H9 (cell line): ENCODE measurements around the gene LAMA3. TPM values are rescaled to one million over a fixed set of nuclear protein-coding genes. Genes with fewer than 3 reads are reported as not detected.

Experiments used
- DNase-seq: peaks from one replicate; pipeline ENCODE4 v3.0.0-alpha.2; 2017
- H2AFZ ChIP-seq: one replicate; pipeline ENCODE4 v1.6.1; 2013; ENCODE audit warnings: mild to moderate bottlenecking, low read length, control low read depth, moderate library complexity
- H2AK5ac ChIP-seq: 2 replicates; pipeline ENCODE4 v1.6.1; 2013; ENCODE audit warnings: low read length, control low read depth, mixed read lengths; ENCODE audit not compliant: insufficient read length
- H2BK120ac ChIP-seq: one replicate; pipeline ENCODE4 v1.6.1; 2013; ENCODE audit warnings: low read depth, mild to moderate bottlenecking, low read length, control low read depth, inconsistent platforms; ENCODE audit not compliant: poor library complexity, severe bottlenecking
- H2BK12ac ChIP-seq: 2 replicates; pipeline ENCODE4 v1.6.1; 2013; ENCODE audit warnings: low read length, control low read depth, mixed read lengths, low read depth; ENCODE audit not compliant: insufficient read length
- H2BK15ac ChIP-seq: 2 replicates; pipeline ENCODE4 v1.6.1; 2013; ENCODE audit warnings: low read depth, low read length, control low read depth
- H2BK20ac ChIP-seq: one replicate; pipeline ENCODE4 v1.6.1; 2013; ENCODE audit warnings: low read depth, mild to moderate bottlenecking, low read length, control low read depth, inconsistent platforms; ENCODE audit not compliant: poor library complexity, severe bottlenecking
- H2BK5ac ChIP-seq: 2 replicates; pipeline ENCODE4 v1.6.1; 2013; ENCODE audit warnings: low read length, control low read depth, mixed read lengths; ENCODE audit not compliant: insufficient read length
- H3K14ac ChIP-seq: 2 replicates; pipeline ENCODE4 v1.6.1; 2013; ENCODE audit warnings: low read length, control low read depth; ENCODE audit not compliant: insufficient read depth
- H3K18ac ChIP-seq: 2 replicates; pipeline ENCODE4 v1.6.1; 2013; ENCODE audit warnings: low read depth, mild to moderate bottlenecking, mixed read lengths, low read length, control low read depth; ENCODE audit not compliant: insufficient read length
- H3K23ac ChIP-seq: 2 replicates; pipeline ENCODE4 v1.6.1; 2013; ENCODE audit warnings: low read length, control low read depth, mixed read lengths, low read depth; ENCODE audit not compliant: insufficient read length
- H3K23me2 ChIP-seq: 2 replicates; pipeline ENCODE4 v1.6.1; 2013; ENCODE audit warnings: low read depth, mild to moderate bottlenecking, mixed read lengths, low read length, control low read depth; ENCODE audit not compliant: insufficient read length, poor library complexity, severe bottlenecking
- H3K27ac ChIP-seq: 2 replicates; pipeline ENCODE4 v1.5.1; 2013; ENCODE audit warnings: low read length, control low read depth, mixed read lengths, low read depth; ENCODE audit not compliant: insufficient read length
- H3K27me3 ChIP-seq: 2 replicates; pipeline ENCODE4 v1.6.1; 2013; ENCODE audit warnings: low read length, control low read depth, inconsistent platforms; ENCODE audit not compliant: insufficient read depth
- H3K4ac ChIP-seq: 2 replicates; pipeline ENCODE4 v1.6.1; 2013; ENCODE audit warnings: low read depth, mild to moderate bottlenecking, control low read depth, inconsistent platforms, low read length, moderate library complexity
- H3K4me1 ChIP-seq: 2 replicates; pipeline ENCODE4 v1.6.1; 2013; ENCODE audit warnings: low read length, control low read depth, inconsistent platforms; ENCODE audit not compliant: insufficient read depth
- H3K4me2 ChIP-seq: 2 replicates; pipeline ENCODE4 v1.6.1; 2013; ENCODE audit warnings: low read length, control low read depth, mixed read lengths; ENCODE audit not compliant: insufficient read length, insufficient read depth
- H3K56ac ChIP-seq: 2 replicates; pipeline ENCODE4 v1.6.1; 2013; ENCODE audit warnings: low read depth, mild to moderate bottlenecking, mixed read lengths, low read length, control low read depth; ENCODE audit not compliant: insufficient read length
- H3K79me1 ChIP-seq: 2 replicates; pipeline ENCODE4 v1.6.1; 2013; ENCODE audit warnings: low read depth, mild to moderate bottlenecking, moderate library complexity, low read length, control low read depth, inconsistent platforms; ENCODE audit not compliant: insufficient read depth, poor library complexity, severe bottlenecking
- H3K79me2 ChIP-seq: 2 replicates; pipeline ENCODE4 v1.6.1; 2013; ENCODE audit warnings: low read length, control low read depth, inconsistent platforms; ENCODE audit not compliant: insufficient read depth
- H3K9ac ChIP-seq: 2 replicates; pipeline ENCODE4 v1.6.1; 2013; ENCODE audit warnings: low read length, control low read depth, mixed read lengths; ENCODE audit not compliant: insufficient read length; ENCODE audit errors: extremely low read depth
- H3K9me3 ChIP-seq: one replicate; pipeline ENCODE4 v1.6.1; 2013; ENCODE audit warnings: low read depth, low read length, inconsistent platforms; ENCODE audit not compliant: control insufficient read depth
- H3T11ph ChIP-seq: one replicate; pipeline ENCODE4 v1.6.1; 2013; ENCODE audit warnings: mild to moderate bottlenecking, low read length, control low read depth, inconsistent platforms
- H4K20me1 ChIP-seq: one replicate; pipeline ENCODE4 v1.6.1; 2013; ENCODE audit not compliant: control insufficient read depth, insufficient read length, insufficient read depth
- H4K5ac ChIP-seq: 2 replicates; pipeline ENCODE4 v1.6.1; 2013; ENCODE audit warnings: low read depth, mild to moderate bottlenecking, mixed read lengths, low read length, control low read depth; ENCODE audit not compliant: insufficient read length
- H4K8ac ChIP-seq: replicated peaks from 2 replicates; pipeline ENCODE4 v1.6.1; 2013; ENCODE audit warnings: low read length, control low read depth, mixed read lengths, low read depth; ENCODE audit not compliant: insufficient read length
- H4K91ac ChIP-seq: 2 replicates; pipeline ENCODE4 v1.6.1; 2013; ENCODE audit warnings: low read depth, mild to moderate bottlenecking, moderate library complexity, mixed read lengths, low read length, control low read depth; ENCODE audit not compliant: insufficient read length
- H3K27ac Mint-ChIP-seq, 3 experiments: 2 replicates in 2 of 3; 3 replicates in 1 of 3; pipeline ENCODE4 v1.8.0; 2020 to 2021; ENCODE audit warnings: mixed read lengths in 3 of 3, mild to moderate bottlenecking in 1 of 3, moderate library complexity in 1 of 3
- H3K27me3 Mint-ChIP-seq: 2 replicates; pipeline ENCODE4 v1.8.0; 2021; ENCODE audit warnings: low read depth, mild to moderate bottlenecking, moderate library complexity, mixed read lengths
- H3K36me3 Mint-ChIP-seq, 3 experiments: 2 replicates in 2 of 3; 3 replicates in 1 of 3; pipeline ENCODE4 v1.8.0; 2020 to 2021; ENCODE audit warnings: low read depth in 3 of 3, mixed read lengths in 3 of 3; ENCODE audit not compliant: insufficient read depth in 1 of 3
- H3K4me1 Mint-ChIP-seq, 2 experiments: 2 replicates each; pipeline ENCODE4 v1.8.0; 2020; ENCODE audit warnings: mixed read lengths in 2 of 2
- H3K4me3 Mint-ChIP-seq, 2 experiments: 2 replicates in 1 of 2; 3 replicates in 1 of 2; pipeline ENCODE4 v1.8.0; 2020 to 2021; ENCODE audit warnings: mild to moderate bottlenecking in 2 of 2, mixed read lengths in 2 of 2, moderate library complexity in 1 of 2
- H3K9me3 Mint-ChIP-seq, 2 experiments: 2 replicates in 1 of 2; 3 replicates in 1 of 2; pipeline ENCODE4 v1.8.0; 2020; ENCODE audit warnings: mild to moderate bottlenecking in 2 of 2, mixed read lengths in 2 of 2, moderate library complexity in 1 of 2
- CTCF ChIP-seq: fragments of 200-600 bp; sonication (generic); conservative IDR thresholded peaks from 3 replicates; pipeline ENCODE4 v1.8.0; 2021; ENCODE audit warnings: antibody characterized with exemption, mild to moderate bottlenecking
- WGBS: extraction: QIAGEN DNeasy Blood & Tissue Kit; methylation state at CpG from one replicate; pipeline ENCODE4 v1.1.7; 2013; ENCODE audit warnings: missing lambda C conversion rate, low lambda C conversion rate, mixed read lengths; ENCODE audit not compliant: insufficient read length; ENCODE audit errors: extremely low coverage; 5-methylcytosine and 5-hydroxymethylcytosine counted together
- total RNA-seq: library from RNA; stranded (reverse); gene quantifications from 2 replicates; pipeline ENCODE4 v1.2.1, GENCODE V29; 2021

LAMA3 gene
- total RNA-seq, 1 experiment from 2014 or later = 0.33 TPM

DNA sequence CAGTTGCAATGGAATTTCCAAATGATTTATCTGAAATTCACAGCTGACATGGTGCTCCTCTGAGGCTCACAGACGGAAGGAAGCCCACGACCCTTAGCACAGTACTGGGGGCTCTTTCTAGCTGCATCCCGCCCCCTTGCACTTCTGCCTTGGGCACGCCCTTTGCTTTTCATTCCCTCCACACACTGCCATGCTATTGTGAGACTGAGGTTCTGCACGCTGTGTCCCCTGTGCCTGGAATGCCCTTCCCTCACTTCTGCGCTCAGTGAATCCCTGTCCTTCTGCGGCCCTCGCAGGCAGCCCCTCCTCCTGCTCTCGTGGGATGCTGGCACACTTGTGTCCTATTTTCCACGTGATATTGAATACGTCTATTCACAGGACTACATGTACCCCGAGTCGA is 189.9 kb downstream of the LAMA3 start:
- Histone ChIP-seq H3K4me1 (no peaks in the 10 kb centered on the region; the same call in 1 of the 2 replicates), H3K27me3 (no peaks in the 10 kb centered on the region), H3K27ac (no peak overlapping the region), H3K9ac (no peak overlapping the region), H2BK12ac (no peak overlapping the region), H3K18ac (no peak overlapping the region), H3K79me2 (no peaks in the 10 kb centered on the region), H2BK20ac (no peak overlapping the region), H3K4me2 (no peak overlapping the region), H2AFZ (no peak overlapping the region), H3K56ac (no peak overlapping the region), H3T11ph (no peak overlapping the region), H2BK15ac (no peak overlapping the region), H4K91ac (no peak overlapping the region), H2BK5ac (no peak overlapping the region), H3K23me2 (no peaks in the 10 kb centered on the region), H4K8ac (no peak overlapping the region), H2AK5ac (no peak overlapping the region), H3K4ac (no peak overlapping the region), H3K14ac (no peak overlapping the region), H4K20me1 (no peaks in the 10 kb centered on the region), H4K5ac (no peak overlapping the region), H3K23ac (no peak overlapping the region), H3K79me1 (no peaks in the 10 kb centered on the region), H3K9me3 (no peaks in the 10 kb centered on the region), H2BK120ac (no peak overlapping the region)
- H3K4me1 Mint-ChIP-seq = peaks cover 5 to 19% of the 10 kb centered on the region in 2 experiments; a peak in 3 of 4 replicates
- TF ChIP-seq CTCF = no peak
- H3K9me3 Mint-ChIP-seq = no peaks in the 10 kb centered on the region
- no peak overlapping the region for H3K4me3 Mint-ChIP-seq
- no peak overlapping the region; a peak in 1 of 7 replicates for H3K27ac Mint-ChIP-seq
- H3K36me3 Mint-ChIP-seq = no peaks in the 10 kb centered on the region
- WGBS = no CpG with 5 or more reads among the region's 13 CpGs
- H3K27me3 Mint-ChIP-seq = no peaks in the 10 kb centered on the region; the same call in 1 of the 2 replicates
- no peak for DNase-seq
